ENCODE results near the gene MED12L.
A peak's percentile ranks its signal among the peaks of the same experiment; 100 is the strongest.
"Not testable (repeated sequence)": the region's sequence is repeated elsewhere in the genome, so short reads cannot be mapped to it uniquely, and the experiment has no call there.

The MED12L gene

DNA sequence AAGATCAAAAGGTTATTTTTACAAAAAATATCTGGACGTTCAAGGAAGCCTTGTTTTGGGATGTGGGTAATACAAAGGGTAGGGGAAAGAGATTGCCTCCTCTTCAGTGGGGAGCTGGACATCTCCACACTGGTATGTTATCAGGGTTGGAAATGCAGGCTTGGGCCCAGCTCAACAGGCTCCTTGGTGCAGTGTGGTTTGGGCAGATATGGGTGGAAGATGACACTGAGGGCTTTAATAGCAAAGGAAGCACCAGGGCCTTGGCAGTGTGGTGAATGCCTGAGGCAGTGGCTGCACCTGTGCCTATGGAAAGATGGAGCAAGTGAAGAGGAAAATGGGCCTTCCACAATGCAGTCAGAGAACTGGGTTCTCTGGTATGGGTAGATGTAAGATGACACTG, 11.2 kb upstream of the MED12L start:
- Histone ChIP-seq H3K9me3 (ENCODE audit: severe bottlenecking) (no peaks in the 10 kb centered on the region), H3K4me3 (ENCODE audit: low read depth, low read length) (no peak overlapping the region), H3K27me3 (ENCODE audit: insufficient read depth, low read depth, severe bottlenecking) (peaks cover 41% of the 10 kb centered on the region), H3K36me3 (no peaks in the 10 kb centered on the region), H3K27ac (no peak overlapping the region)
- TF ChIP-seq, protein P1, sequence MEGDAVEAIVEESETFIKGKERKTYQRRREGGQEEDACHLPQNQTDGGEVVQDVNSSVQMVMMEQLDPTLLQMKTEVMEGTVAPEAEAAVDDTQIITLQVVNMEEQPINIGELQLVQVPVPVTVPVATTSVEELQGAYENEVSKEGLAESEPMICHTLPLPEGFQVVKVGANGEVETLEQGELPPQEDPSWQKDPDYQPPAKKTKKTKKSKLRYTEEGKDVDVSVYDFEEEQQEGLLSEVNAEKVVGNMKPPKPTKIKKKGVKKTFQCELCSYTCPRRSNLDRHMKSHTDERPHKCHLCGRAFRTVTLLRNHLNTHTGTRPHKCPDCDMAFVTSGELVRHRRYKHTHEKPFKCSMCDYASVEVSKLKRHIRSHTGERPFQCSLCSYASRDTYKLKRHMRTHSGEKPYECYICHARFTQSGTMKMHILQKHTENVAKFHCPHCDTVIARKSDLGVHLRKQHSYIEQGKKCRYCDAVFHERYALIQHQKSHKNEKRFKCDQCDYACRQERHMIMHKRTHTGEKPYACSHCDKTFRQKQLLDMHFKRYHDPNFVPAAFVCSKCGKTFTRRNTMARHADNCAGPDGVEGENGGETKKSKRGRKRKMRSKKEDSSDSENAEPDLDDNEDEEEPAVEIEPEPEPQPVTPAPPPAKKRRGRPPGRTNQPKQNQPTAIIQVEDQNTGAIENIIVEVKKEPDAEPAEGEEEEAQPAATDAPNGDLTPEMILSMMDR (IDR thresholded peaks at IDR 0.05; ENCODE audit: low read depth, low read length) = no peak
- DNase-seq = no peak

DNA sequence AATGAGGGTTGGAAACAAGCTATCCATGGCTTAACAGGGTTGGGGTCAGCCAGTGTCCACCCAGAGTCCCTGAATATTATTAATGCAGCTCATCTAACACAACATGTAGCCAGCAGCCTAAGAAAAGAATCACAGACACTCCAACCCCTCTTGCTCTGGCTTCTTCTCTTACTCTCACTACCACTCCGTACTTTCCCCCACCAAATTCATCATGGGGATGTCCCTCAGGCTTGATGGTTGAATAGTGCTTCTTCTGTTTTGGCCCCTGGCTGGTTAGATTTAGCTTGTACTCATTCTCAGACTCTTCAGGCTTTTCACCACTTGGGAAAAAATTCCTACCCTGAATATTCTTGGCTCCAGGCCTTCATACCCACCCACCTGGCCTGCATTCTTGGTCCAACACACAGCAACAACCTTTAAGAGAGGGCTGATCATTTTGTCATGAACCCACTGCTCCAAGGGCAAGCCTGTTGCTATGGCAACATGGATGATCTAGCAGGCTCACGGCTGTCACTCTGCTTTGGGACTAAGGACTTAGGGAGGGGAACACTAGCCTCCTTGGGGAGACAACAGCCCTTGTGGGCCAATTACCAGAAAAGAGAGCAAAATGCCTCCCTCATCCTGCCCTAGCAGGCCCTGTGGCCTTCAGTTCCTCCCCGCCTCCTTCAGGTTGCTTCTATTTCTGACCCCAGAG, 9.4 kb upstream of the MED12L start:
- Histone ChIP-seq H3K4me3 (ENCODE audit: low read depth, low read length) (no peak overlapping the region), H3K27ac (no peak overlapping the region), H3K36me3 (no peaks in the 10 kb centered on the region), H3K27me3 (ENCODE audit: insufficient read depth, low read depth, severe bottlenecking) (peaks cover 49% of the 10 kb centered on the region), H3K9me3 (ENCODE audit: severe bottlenecking) (no peaks in the 10 kb centered on the region)
- DNase-seq = no peak
- TF ChIP-seq, protein P1 (IDR thresholded peaks at IDR 0.05; ENCODE audit: low read depth, low read length) = no peak

DNA sequence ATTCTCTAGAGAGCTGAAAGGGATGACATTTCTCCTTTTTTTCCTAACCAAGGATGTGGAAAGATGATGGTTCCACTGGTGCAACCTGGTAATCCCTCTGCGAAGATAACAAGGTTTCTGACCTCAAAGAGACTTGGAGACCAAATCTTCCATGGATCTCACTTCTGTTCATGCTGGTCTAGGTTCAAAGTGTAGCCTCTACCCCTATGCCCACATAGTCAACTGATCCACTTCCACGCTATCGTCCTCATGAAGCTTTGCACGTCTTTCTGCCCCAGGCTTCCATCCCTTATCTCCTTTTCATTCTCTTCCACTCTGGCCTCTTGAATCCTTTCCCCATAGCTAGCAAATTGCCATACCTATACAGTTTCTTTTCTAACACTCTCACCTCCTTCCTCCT, 8.8 kb upstream of the MED12L start:
- Histone ChIP-seq H3K36me3 (no peaks in the 10 kb centered on the region), H3K4me3 (ENCODE audit: low read depth, low read length) (no peak overlapping the region), H3K9me3 (ENCODE audit: severe bottlenecking) (no peaks in the 10 kb centered on the region), H3K27ac (no peak overlapping the region), H3K27me3 (ENCODE audit: insufficient read depth, low read depth, severe bottlenecking) (peaks cover 49% of the 10 kb centered on the region)
- DNase-seq = no peak
- TF ChIP-seq, protein P1 (IDR thresholded peaks at IDR 0.05; ENCODE audit: low read depth, low read length) = no peak

DNA sequence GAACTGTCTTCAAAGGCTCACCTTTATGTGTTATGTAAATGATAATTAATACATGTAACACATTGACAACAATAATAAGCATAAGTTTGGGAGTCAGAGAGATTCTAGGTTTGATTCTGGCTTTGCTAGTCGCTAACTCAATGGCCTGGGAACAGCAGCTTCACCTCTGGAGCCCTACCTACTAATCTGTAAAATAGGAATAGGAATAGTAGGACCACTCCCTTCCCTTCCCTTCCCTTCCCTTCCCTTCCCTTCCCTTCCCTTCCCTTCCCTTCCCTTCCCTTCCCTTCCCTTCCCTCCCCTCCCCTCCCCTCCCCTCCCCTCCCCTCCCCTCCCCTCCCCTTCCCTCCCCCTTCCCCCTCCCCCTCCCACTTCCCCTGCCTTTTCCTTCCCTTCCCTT, 4.4 kb upstream of the MED12L start:
- H3K36me3 ChIP-seq; H3K4me3 ChIP-seq (ENCODE audit: low read depth, low read length); H3K9me3 ChIP-seq (ENCODE audit: severe bottlenecking); H3K27ac ChIP-seq; DNase-seq: not testable (repeated sequence)
- peaks cover 81% of the 10 kb centered on the region for H3K27me3 ChIP-seq (ENCODE audit: insufficient read depth, low read depth, severe bottlenecking)

DNA sequence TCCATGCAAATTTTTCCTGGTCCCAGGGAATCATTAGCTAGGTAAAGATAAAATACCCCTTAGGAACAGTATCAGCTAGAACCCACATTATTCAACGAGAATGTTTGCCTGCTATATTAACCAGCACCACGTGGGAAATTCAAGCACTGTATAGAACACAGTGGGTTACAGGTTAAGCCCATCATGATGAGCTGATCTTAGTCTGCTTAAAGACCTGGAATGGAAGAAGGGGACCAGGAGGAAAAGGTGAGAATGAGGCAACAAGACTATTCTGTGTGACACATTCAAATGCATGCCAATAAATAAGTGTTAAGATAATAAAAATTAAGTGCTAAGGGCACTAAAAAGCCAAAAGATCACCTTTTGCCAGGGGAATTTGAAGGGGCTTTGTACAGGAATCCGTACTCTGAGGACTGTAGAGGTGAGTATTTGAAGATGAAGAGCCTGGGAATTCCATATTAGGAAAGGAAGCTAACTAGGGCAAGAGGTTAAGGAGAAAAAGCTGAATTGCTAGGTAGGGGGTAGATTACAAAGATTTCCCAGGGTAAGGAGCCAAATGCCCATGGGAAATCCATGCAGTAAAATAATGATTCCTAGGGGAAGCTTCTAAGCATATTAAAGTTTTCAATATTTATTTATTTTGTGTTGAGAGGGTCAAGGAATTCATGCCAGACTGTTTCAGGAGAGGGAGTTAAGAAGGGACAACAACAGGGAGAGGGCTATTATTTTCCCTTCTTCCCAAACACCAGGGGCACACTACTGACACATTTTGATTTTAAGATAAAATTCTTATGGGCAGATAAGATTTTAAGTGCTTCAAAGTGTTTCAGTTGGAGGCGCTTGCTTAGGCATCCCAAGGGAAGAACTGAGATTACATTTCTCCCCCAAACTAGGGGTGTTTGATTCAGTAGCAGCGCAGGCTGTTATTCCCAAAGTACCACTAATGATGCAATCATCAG, 2.3 kb upstream of the MED12L start:
- no peaks in the 10 kb centered on the region for H3K9me3 ChIP-seq (ENCODE audit: severe bottlenecking)
- H3K27me3 ChIP-seq (ENCODE audit: insufficient read depth, low read depth, severe bottlenecking) = peaks cover 86% of the 10 kb centered on the region
- TF ChIP-seq, protein P1 (IDR thresholded peaks at IDR 0.05; ENCODE audit: low read depth, low read length) = no peak
- no peak for DNase-seq
- no peaks in the 10 kb centered on the region for H3K36me3 ChIP-seq
- no peak overlapping the region for H3K27ac ChIP-seq
- H3K4me3 ChIP-seq (ENCODE audit: low read depth, low read length) = no peak overlapping the region

DNA sequence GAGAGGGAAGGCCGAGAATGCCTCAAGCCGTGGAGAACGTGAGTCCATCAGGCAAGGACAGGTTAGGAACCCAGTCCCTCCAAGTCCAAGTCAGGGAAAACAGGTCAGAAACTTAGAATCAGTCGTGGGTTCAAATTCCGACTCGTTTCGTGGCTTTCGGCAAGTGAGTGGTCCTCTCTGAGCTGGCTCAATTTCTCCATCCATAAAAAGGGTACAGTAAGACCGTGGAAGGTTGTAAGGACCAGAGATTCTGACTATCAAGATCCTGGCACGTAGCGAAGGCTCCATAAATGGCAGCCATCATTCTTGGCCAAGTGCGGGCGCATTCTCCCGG, 604 bp upstream of the MED12L start:
- H3K27me3 ChIP-seq (ENCODE audit: insufficient read depth, low read depth, severe bottlenecking) = peaks cover 82% of the 10 kb centered on the region
- no peak overlapping the region for H3K27ac ChIP-seq
- no peaks in the 10 kb centered on the region for H3K9me3 ChIP-seq (ENCODE audit: severe bottlenecking)
- no peak for DNase-seq
- TF ChIP-seq, protein P1 (IDR thresholded peaks at IDR 0.05; ENCODE audit: low read depth, low read length) = no peak
- H3K4me3 ChIP-seq (ENCODE audit: low read depth, low read length) = peak overlapping the region; percentile 63
- H3K36me3 ChIP-seq = no peaks in the 10 kb centered on the region

All from WERI-Rb-1 (cell line).